Stomach (tissue), 4 donors: ENCODE measurements around the gene PSD4.

ENCODE experiments used
- CTCF ChIP-seq, 7 experiments: fragments of 450-650 bp in 4 of 7; fragments of 200-600 bp in 3 of 7; sonication (generic) in 3 of 7; IDR thresholded peaks; one replicate each; pipeline ENCODE4 v1.5.1; 2016 to 2019; ENCODE audit warnings: antibody characterized with exemption in 7 of 7, control low read depth in 2 of 7, mild to moderate bottlenecking in 1 of 7
- EP300 ChIP-seq: sonication (generic); formaldehyde crosslinking; IDR thresholded peaks from one replicate; pipeline ENCODE4 v1.6.1; 2017; ENCODE audit warnings: antibody characterized with exemption
- POLR2A ChIP-seq, 4 donors: fragments of 450-650 bp; IDR thresholded peaks; one replicate each; pipeline ENCODE4 v1.6.1; 2016; ENCODE audit warnings: antibody characterized with exemption in 4 of 4, control low read depth in 2 of 4, mild to moderate bottlenecking in 1 of 4, moderate library complexity in 1 of 4
- POLR2AphosphoS5 ChIP-seq, 3 donors: sonication (generic); formaldehyde crosslinking; IDR thresholded peaks; one replicate each; pipeline ENCODE4 v1.6.1; 2016; ENCODE audit warnings: antibody characterized with exemption in 3 of 3

DNA sequence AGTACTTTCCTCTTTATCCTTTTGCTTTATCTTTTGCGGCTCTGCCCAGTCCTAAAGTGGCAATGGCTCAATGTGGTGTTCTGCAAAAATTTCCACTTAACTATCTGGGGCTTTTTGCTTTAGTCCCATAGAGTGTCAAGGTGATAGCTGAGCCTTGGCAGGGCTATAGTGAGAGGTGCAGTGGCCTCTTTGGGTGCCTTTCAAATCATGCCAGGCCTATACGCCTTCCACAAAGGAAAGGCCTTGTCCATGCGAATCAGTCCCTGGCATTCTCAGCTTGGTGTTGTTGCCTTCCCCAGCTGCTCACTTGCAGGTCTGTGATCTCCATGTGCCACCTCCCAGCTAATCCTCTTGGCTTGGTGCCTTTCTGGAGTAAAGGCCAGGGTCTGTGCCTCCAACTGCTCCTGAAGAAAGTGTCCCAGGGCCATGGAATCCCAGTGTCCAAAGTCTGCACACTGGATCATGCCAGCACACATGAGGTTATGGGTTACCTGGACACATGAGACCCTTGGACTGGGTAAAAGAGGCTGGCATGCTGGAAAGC lies 78.3 kb downstream of the PSD4 start:
- no peak for TF ChIP-seq CTCF (IDR thresholded peaks at IDR 0.05)
- TF ChIP-seq POLR2AphosphoS5 (IDR thresholded peaks at IDR 0.05): no peak
- no peak for TF ChIP-seq POLR2A (IDR thresholded peaks at IDR 0.05)
- TF ChIP-seq EP300: no peak
